NK-92 (cell line): ENCODE results near the gene APBA2.
"Not testable (repeated sequence)": the region's sequence is repeated elsewhere in the genome, so short reads cannot be mapped to it uniquely, and the experiment has no call there.

Experiments
- DNase-seq: peaks from one replicate; lab custom pipeline; 2025; ENCODE audit not compliant: unreplicated experiment; lab: John Stamatoyannopoulos, UW

The APBA2 gene

DNA sequence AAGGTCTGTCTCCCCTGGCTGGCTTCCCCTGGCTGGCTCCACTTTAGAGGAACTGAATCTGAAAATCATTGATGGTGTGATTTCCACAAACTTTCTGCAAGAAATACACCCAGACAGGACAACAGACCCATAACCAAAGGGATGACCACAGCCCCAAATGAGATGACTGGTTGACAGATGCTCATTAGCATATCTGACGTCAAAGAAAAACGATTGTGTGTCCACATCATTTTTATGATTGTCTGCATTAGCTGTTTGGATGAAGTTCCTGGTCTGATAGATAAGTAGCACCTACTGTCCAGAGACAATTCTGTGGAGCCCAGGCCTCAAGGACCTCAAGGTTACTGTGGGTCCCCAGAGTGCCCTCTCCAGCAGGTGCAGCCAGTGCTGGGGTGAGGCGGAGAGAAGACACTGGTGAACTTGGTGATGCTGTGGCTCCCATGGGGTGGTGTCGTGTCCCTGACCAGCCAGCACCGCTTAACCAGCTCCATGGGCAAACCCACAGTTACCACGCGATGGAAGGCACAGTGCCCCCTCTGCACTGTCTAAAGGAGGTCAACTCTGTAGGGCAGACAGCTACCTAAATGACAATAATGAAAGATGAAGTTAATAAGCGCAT, 256.5 kb downstream of the APBA2 start:
- no peak for DNase-seq

DNA sequence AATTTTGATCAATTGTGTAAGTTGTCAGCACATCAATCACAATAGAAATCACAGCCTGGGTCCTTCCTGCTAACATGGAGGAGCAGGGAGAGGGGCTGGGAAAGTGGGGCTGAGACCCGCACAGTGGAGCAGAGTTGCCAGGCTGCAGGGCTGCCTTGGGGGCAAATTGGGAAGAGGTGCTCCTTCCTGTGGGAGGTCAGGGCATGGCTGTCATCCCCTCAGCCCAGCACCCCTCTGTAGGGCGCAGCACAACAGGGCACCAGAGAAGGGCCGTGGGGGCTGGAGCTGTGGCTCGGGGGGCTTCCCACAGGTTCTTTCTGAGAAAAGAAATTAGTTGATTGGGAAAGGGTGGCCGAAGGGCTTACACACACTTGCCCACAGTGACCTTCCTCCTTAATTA, 257.5 kb downstream of the APBA2 start:
- no peak for DNase-seq

DNA sequence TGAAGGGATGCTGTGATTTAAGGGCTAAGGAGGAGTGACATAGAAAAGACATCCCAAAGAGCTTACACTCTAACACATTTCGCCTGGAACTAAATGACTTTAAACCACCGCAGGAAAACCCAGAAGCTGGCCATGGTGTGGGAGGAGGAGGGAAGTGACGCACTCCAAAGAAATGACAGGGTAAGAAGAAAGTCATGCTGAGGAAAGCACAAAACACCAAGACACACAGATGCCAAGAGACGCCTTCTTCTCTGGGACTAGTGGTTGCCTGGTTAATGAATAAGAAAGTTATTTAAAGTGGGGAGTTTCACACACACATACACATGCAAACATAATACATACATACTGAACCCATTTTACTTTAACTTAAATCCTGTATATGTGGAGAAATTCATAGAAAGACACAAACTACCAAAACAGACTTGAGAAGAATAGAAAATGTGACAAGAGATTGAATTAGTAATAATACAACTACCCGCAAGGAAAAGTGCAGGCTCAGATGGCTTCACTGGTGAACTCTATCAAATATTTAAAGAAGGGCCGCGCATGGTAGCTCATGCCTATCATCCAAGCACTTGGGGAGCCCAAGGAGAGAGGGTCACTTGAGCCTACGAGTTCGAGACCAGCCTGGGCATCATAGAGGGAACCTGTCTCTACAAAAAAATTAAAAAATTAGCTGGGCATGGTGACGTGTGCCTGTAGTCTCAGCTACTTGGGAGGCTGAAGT, 258.3 kb downstream of the APBA2 start:
- DNase-seq: no peak

DNA sequence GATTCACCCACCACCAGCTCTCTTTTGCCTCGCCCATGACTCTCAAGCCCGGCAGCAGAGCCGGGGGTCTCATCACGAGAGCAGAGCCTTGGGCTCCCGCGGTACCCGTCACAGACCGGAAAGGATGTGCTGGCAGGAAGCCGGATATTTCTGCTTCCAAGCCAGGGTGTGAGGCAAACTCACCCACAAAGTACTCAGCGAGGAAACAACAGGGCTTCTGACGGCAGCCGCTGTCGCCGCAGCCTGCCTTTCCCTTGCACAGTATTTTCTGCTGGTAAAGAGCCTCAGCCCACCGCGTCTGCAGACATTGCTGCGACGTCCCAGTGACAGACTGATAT, 263.9 kb downstream of the APBA2 start:
- DNase-seq: no peak

DNA sequence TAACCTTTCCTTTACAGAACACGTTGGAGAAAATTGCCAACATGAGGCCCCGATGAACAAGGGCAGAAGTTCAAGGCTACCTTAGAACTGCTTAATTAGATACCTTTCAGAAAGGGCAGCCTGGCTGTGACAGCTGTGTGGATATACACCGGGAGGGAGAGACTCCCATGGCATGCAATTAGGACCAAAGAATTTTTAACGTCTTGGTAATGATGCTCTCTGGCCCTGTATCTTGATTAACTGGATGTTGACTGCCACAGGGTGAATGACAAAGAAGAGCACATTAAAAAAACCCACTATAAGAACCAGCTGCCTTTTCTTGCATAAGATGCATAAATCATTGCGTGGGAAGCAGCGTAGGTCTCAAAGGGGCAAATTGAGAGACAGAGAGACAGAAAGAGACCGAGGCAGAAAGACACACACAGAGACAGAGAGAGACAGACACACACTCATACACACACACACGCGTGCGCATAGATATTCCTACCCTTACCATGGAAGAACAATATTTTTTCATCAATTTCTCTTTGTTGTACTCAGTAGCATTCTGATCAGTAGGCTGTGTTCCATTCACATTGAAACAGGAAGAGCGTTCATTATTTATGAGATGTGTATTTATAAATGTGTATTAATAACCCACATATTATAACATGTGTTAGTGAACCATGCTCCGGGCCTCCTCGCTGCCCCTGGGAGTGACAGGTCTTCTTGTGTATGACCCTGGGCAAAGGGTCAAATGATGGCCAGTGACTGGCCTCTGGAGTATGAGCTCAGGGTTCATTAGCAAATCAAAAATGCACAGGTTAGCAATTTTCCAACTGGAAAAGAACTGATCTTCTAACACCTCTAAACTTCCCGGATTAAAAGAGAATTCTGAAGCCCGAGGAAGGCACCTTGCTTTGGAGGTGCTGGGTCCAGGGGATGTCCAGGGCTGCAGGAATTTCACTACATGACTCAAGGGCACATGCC, 265.0 kb downstream of the APBA2 start:
- no peak for DNase-seq

DNA sequence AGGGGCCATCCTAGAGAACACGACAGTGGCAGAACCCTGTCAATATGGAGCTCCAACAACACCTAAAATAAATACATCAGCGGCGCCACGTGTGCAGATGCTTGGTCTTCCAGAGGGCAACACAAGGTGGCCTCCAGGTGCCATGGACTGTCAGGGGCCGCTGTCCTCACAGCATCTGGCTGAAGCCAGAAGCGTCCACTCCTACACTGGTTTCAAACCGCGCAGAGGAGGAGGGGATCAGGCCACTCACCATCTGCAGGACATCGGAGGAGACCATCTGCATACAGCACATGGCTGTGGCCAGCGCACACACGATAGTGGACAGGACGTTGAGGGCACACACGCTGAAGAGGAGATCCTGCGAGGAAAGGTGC, 265.7 kb downstream of the APBA2 start:
- DNase-seq: no peak

DNA sequence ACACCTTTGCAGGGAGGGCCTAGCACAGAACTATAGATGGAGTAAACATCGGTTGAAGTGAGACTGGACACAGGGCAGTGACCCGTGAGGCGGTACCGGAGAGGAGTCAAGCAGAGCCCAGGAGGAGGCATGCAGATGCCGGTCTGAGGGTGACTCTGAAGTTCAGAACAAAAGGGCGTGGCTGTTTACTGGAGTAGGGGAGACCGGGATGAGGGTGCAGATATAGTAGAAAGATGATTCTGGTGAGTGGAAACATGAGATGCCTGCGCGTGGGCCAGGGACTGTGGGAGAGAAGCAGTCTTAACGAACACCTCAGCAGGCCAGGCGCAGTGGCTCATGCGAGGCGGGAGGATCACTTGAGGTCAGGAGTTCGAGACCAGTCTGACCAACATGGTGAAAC, 270.7 kb downstream of the APBA2 start:
- no peak for DNase-seq

DNA sequence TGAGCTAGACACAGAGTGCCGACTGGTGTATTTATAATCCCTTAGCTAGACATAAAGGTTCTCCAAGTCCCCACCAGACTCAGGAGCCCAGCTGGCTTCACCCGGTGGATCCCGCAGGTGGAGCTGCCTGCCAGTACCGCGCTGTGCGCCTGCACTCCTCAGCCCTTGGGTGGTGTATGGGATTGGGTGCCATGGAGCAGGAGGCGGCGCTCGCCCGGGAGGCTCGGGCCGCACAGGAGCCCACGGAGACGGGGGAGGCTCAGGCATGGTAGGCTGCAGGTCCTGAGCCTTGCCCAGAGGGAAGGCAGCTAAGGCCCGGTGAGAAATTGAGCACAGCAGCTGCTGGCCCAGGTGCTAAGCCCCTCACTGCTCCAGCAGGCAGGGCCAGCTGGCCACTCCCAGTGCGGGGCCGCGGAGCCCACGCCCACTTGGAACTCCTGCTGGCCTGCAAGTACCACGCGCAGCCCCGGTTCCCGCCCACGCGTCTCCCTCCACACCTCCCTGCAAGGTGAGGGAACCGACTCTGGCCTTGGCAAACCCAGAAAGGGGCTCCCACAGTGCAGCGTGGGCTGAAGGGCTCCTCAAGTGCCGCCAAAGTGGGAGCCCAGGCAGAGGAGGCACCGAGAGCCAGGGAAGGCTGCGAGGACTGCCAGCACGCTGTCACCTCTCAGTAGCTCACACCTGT, 274.1 kb downstream of the APBA2 start:
- no peak for DNase-seq

DNA sequence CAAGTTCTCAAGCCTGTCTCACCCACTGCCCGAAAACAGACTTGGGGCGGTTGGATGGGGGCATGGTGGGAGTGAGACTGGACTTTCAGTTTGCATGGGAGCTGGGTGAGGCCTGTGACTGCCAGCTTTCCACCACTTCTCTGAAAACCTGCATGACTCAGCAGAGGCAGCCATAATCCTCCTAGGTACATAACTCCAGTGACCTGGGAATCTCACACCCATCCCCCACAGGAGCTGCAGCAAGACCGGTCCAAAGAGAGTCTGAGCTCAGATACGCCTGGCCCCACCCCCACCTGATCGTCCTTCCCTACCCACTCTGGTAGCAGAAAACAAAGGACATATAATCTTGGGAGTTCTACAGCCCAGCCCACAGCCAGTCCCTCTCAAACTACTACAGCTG, 276.6 kb downstream of the APBA2 start:
- DNase-seq: no peak

DNA sequence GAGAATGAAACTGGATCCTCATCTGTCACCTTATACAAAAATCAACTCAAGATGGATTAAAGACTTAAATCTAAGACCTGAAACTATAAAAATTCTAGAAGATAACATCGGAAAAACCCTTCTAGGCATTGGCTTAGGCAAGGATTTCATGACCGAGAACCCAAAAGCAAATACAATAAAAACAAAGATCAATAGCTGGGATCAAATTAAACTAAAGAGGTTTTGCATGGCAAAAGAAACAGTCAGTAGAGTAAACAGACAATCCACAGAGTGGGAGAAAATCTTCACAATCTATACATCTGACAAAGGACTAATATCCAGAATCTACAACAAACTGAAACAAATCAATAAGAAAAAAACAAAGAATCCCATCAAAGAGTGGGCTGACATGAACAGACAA, 281.3 kb downstream of the APBA2 start:
- DNase-seq: not testable (repeated sequence)
